Stimulated activated CD4-positive, alpha-beta T cell treated with anti-CD3 and anti-CD28 coated beads, Interleukin-4, amount 100 ng/mL, for 1 hour (primary cell): ENCODE measurements around the gene RUNX1.

Experiments
- DNase-seq: peaks from one replicate; pipeline ENCODE4 v3.0.0-alpha.2; 2020

Gene RUNX1

DNA sequence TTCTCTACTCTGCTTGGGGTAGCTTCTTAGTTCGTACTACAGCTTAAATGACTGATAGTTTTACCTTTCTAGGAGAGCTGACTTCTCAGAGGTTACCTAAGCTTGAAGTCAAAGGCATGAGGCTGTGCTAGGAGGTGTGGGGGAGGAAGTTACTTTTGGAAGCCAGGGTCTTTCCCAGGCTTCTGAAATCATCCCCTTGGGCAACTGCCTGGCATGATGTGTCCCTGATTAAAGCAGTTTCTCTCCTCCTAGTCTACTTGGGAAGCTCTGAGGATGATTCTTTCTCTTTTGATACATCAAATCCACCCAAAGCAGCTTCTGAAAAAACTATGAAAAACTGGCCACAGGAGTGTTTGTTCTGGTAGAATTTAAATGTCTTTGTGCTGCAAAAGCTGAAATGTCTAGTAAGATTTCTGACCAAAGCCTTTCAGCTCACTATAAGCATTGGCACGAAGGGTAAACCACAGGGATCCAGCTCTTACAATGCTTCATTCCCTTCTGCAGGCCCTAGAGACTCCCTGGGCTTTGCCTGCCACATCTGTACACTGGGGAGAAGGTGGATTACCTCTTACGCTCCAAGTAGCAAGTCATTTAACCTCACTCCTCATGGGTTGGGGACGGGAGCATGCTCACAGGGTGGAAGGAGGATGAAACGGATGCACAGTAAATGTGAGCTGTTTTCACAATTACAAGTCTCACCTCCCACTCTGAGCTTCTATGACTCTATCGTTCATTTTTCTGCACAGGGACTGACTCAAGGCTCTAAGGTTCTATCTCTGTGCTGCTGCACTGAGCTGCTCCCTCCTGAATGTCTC lies 59.6 kb downstream of the RUNX1 start:
- DNase-seq = peak; percentile 54

DNA sequence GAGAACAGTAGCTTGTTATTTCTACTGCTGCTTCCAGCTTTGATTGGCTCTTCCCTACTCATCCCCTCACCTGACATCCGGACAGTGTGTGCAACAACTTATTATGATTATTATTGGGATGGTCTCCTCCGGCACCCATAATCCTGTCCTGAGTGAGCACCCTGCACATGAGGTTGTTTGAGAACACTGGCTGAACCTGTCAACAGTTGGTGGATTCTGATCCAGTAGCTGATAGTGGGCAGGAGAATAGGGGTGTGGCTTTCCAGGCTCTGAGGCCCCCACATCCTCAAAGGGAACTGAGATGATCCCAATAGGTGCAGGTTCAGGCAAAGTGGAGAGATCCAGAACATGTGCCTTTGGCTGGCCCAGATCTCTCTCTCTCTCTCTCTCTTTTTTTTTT lies 60.5 kb downstream of the RUNX1 start:
- DNase-seq = no peak

DNA sequence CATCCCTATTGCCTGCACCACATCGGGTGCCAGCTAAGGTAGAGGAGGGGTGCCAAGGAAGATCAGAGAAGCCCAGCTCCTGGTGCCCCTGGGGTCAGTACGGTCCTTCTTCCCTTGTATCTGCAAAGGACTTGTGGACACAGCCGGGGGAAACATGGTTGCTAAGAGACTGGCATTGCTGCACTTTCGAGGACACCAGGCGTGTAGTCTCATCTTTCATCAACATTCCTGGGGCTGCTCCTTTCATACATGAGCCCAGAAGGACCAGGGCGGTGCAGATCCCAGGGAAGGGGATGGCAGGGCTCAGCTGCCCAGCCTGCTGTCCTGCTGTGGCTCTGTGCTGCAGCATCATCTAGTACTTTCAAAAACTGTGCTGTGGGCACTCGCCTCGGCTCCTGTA lies 61.0 kb downstream of the RUNX1 start:
- DNase-seq = no peak

DNA sequence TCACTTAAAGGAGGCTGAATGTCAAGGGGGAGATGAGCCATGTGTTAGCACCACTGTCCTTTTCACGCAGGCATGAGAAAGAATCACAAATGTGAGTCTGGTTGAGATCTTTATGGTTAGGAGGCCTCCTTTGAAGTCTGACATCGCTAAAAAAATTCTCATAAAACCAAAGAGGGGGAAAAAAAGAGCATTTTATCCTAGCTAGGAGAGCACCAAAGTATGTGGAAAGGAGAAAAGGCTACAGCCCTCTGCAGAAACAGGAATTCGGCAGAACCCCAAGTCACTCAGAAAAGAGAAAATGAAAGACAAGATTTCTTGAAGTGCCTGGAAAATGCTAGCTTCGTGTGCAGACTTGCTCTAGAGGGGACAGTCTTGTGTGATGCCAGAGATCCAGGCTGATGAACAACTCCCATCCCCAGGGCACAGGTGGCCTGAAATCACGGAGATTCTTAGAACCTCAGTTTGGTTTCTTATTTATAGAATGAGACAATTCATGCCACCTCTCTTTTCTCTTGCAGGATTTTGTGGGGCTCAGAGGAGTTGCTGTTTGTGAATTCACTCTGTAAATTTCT lies 61.5 kb downstream of the RUNX1 start:
- DNase-seq = no peak

DNA sequence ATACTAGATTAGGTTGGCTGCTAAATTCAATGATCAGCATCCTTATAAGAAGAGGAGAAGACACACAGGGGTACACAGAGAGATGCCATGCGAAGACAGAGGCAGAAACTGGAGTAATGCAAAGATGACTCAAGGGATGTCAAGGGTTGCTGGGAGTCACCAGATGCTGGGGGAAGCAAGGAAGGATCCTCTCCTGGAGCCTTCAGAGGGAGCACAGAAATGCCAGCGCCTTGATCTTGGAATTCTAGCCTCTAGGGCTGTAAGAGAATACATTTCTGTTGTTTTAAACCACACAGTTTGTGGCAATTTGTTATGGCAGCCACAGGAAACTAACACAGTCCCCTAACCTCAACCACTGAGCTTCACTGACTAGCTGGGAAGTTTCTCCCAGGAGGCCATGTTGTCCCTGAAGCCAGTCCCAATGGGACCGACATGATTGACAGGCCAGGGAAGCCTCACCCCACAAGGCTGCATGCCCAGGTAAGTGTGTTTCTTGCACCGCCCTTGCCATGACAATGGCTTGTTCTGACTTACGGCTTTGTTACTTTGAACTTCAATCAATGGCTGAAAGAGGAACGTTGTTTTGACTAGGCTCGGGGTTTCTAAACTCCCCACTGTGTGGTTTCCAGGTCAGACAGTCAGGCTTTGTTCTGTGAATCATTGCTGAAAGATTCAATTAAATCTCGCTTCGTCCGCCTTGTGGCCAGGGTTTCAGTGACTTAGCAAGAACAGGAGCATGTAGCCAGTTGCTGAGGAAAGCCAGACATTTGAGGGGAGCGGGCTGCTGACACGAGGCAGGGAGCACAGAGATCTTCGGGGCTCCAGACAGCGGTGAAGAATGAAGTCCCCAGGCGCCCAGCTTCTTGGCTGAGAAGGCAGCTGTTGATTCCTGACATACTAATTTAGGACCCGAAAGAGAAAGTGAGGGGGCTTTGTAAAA lies 62.3 kb downstream of the RUNX1 start:
- peak; percentile 66 for DNase-seq

DNA sequence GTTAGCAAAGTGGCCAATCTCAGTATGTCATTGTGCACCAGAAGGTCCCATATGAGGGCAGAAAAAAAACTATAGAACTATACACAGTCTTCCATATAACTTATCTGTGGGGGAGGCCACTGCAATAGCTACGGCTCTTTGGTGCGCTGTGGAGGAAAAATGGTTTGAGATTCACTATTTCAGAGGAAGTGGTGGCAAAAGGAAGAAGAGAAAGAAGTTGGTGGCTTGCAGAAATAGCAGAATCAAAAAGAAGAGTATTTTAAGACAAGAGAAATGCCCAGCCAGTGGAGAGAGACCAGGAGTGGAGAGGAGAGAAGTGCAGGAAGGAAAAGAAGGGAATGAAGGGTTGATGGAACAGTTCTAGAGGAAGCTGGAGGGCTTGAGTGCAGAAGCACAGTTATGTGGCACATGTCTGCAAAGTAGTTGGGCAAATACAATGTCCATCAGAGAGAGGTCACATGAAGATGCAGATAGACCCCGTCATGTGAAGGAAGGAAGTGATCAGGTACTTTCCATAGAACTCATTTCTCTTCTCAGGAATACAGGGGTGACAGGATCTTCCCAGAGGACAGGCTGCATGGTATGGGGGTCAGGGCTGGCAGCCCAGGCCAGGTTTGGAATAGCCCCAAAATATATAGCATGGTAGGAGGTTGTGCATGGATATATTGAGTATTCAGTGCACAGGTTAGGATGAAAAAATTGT lies 64.6 kb downstream of the RUNX1 start:
- DNase-seq = no peak

DNA sequence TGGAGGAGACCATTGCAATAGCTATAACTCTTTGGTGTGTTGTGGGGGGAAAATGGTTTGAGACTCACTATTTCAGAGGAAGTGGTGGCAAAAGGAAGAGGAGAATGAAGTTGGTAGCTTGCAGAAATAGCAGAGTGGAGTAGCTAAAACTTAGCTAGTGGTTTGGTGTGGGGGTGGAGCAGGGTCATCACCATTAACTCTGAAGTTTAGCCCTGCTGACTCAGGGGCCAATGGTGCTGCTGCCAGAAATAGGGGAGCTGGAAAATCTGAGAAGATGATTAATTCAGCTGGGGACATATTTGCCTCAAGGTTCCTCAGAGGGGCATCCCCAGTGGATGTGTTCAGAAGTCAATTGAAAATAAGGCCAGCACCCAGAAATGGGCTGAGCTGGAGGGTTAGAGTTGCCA lies 65.4 kb downstream of the RUNX1 start:
- DNase-seq = peak; percentile 54

DNA sequence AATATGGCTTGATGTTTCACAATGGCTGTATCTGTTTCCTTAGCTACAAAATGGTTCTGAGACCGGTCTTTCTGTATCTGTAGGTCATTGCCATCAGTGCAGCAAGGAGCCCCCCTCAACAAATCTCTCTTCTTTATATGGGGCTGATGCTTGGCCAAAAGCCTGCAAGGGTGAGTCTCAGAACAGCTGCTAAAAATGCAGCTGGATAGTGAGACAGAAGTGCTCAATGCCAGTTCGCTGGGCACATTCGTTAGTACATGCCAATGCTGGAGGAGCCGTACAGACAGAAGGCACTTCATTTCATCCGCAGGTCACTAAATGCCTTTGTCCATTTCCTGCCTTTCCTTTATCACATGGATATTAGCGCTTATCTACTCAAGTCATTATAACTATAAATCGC lies 67.3 kb downstream of the RUNX1 start:
- DNase-seq = no peak

DNA sequence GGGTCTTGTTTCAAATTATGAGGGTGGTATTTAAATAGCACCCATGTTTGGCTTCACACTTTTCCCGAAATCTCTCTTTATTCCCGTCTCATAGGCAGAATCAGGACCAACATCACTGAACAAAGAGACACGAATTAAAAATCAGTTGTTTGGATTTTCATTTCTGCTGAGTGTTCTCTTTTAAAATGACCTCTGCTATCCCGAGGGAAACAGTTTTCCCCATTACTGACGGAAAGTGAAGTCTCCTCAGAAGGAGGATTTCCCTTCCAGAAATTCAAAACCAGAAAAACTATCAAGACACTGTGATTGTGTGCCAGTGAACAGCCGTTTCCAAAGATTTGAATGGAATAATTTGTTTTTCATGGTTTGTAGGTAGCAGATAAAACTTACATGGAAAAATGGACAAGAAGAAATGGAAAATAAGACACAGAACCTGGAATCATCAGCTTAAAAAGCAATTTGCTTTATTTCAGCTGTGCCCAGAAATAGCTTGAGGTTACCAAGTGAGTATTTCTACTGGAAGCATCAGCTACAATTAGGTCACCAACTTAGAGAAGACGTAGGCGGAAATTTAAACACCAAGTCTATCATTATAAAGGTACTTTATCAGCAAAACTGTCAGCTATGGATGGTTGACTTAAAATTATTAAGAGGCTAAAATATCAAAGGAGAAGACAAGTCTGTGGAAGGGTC lies 68.5 kb downstream of the RUNX1 start:
- DNase-seq = no peak

DNA sequence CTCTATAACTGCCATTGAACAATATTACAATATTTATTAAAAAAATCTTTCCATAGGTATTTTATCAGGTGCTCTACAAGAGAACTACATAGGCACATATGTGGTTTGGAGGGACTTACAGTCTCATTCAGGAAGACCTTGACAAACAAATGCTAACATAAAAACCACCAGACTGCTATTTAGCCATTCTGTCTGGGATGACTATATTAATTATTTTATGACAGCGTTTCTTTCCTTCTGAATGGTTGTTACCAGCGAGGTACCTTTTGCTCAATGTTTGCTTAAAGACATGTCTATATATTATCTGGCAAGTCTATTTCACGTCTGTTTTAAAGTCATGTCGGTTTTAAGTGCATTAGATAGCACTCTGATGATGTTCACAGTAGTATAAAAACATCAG lies 69.7 kb downstream of the RUNX1 start:
- DNase-seq = no peak

DNA sequence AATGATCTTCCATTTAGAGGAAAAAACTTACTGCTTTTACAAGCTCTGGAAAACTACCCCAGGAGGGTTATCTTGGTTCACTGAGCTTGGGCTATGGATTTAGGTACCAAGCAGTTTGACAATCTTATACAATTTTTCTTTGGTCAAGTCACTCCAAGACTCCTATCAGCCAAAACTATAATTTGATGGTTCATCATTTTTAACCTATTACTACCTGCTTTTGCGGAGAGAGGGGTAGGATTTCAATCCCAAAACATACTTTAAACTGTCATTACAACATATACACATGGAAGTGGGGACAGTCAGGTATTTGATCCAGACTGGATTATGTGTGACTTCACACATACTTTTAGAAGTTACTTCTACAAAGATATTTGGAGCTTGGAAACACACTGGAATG lies 71.8 kb downstream of the RUNX1 start:
- DNase-seq = no peak

DNA sequence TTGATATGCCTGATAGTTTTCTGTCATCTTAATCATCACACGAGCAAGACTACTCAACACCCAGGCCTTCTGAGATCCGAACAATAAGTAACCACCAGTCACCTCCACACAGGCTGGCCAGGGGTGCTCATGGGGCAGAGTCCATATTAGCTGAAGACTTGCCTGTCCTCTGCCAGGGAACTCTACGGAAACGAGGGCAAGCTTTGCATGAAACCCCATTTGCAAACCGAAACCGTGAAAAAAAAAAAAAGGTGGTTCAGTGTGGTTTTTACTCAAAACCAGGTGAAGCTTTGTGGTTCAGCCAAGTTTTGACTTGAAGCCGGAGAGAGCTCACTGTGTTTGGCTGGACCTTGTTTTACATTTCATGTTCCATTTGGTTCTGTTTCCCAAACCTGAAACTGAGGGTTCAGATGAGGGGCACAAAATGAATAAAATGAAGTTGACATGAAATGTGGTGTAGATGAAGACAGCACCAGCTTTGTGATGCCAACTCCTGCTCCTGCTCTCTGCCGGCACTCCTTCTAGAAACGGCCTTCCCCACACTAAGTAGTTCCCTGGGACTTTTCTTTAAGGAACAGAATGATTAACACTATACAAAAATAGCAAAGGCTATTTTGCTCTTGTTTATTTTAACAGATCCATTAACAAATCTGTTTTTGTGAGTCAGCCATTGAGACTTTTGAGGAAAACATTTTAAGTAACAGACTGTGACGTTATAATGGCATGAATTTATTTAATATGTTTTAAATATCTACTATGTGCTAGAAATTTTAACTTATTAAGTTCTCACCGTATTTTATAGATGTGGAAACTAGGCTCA lies 74.7 kb downstream of the RUNX1 start:
- DNase-seq = peak; percentile 35

DNA sequence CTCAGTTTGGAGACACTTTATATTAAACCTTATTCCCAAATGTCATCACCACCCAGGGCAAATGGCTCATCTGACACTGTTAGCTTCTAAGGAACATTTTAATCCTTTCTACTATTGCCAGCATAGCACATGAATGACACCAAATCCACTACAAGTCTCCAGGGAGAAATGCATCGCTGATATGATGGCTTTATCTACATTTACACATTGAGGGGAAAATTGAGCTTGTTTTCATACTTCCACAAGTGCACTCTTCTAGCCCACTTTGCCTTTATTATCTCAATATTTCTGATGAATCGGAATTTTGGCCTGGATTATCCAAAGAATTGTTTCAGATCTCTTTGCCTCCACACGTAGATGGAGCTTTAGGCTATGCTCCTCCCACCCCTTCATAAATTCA lies 75.4 kb downstream of the RUNX1 start:
- DNase-seq = no peak

DNA sequence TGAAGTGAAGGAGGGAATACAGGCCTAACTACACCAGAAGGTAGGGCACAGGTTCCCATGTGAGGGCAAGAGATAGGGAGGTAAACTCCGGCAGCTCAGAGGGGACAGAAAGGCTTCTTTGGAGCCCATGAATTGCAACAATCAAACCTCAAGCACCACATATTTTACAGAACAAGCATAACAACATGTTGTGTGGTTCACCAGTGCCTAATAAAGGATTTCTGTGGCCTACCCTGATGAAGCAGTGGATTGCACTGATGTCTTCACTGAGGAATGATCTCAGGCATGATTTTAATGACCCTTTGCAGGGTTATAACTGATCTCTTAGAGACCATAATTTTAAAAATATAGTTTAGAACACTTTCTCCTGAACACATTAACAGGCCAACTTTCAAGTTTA lies 77.4 kb downstream of the RUNX1 start:
- DNase-seq = no peak

DNA sequence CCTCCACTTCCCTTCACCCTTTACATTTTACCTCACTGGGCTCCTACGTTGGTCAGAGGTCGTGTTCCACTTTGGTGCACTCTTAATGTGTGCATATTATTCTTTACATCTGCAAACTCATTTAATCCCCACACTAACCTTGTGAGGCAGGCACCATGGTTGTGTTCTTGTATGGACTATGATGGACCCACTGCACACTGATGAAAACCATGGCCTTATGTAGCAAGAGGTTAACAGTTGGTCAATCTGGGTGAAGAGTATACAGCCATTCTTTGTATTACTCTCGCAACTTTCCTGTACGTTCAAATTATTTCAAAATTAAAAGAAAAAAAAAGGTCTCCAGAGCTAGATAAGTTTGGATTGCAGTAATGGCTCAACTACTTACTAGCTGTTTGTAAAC lies 78.5 kb downstream of the RUNX1 start:
- DNase-seq = no peak

DNA sequence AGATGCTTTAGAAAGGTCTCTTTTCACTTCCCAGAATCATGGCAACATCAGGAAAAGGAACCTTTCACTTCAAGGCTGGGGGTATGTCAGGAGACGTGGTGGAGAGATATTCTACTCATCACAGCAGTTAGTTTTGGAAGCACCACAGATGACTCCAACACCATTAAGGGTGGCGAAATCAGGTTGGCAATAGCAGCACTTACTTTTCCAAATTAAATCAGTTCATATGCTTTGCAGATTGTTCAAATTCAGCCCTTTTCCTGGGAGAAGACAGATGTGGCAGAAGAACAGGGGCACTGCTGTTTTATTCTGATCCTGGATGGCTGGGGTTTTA lies 79.0 kb downstream of the RUNX1 start:
- DNase-seq = no peak

DNA sequence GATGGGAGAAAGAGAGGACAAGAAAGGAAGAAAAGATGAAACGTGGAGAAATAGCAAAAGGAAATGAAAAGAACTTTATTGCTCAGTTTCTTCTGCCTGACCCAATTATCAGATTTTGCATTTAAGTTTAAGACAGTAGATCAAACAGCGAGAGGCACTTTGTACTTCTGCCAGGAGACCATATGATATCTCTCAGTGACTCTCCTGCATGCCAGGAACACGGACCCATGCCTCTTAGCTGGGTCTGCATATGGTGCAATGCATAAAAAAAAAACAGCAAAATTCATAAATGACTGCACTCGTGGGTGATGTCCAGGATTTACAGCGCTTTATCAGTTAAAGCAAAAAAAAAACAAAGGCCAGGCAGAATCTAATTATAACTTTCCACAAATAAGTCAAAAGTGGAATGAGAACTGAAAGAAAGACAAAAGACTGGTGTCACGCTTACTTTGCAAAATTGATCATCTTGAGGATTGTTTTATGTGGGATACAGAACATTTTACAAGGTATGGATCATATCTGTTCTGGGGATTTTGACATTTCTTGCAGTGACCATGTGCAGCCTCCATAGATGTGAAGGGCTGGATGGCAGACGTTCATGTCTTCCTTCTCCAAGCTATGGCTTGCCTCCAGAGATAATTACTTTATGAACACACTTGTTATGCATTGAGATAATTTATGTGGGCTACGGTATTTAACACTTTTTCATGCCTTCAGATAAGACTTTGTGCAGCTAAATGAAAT lies 79.5 kb downstream of the RUNX1 start:
- DNase-seq = no peak

DNA sequence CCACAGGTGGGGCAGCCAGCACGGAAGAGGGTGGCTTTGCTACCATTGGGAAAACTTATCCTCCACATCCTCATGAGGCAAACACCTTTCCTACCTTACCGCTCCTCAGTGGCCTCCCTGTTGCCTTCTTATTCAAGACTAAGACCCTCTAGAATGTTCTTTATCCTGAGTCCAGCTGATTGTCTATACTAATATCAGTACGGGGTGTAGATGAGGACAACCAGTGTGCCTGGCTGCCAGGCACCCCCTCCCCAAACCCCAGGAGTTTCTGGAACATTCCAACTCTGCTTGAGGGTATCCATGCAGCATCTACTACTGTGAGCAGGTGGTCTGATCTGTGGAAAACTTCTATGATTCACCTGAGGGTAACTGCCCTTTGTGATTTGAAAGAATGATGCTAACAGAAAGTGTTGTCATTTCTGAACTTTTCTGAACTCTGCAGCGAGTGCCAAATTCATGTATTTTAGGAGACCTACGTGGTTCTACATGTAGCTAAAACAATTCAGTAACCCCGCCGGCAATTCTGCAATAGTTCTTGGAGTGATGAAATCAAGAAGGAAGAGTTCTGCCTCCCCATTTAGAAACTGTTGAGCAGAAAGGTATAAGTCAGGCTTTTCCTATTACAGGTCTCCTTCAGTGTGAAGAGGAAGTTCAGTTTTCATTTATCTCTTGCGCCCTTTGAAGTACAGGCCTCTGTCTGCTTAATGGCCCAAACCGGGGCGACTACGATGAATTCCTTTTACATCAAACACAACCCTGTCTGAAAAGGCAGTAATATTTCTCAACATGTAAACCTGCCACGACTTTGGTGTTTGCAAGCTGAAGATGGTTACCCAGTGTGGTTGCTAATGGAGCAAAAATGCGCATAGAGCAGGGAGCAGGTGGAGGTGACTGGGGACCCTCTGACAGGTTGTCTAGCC lies 80.4 kb downstream of the RUNX1 start:
- no peak for DNase-seq

DNA sequence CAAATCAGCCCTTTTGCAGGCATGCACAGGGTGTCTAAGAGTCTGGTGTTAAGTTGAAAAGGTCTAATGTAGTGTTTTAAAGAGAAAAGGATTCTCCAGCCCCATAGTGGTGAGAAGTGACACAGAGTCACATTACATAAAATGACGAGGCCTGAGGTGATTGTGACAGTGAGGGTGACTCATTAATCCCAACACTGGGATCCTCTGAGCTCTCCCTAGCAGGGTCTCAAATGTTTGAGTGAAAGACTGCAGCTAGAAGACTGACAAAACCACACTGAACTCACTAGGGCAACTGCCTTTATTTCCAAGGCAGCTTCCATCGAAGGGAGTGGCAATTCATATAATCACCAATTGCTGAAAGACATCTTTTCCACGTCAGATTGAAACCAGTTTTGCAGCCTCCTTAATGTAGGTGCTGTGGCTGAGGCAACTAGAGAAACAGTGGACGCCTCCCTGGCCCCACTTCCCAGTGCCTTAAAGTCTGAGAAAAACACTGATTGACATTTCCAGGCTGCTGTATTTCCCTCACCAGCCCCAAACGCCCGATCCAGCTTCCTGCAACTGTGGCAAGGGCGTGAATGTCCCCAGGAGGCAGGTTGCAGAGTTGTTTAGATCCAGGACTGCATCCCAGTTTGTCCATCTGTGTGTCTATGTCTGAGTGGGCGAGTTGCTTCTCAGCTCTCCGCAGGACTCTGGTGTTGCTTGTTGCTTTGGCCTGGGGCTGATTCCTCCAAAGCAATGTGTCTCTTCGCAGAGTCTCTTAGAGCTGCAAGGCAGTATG lies 81.4 kb downstream of the RUNX1 start:
- no peak for DNase-seq
